NCI-H446 treated with DMSO at 0.1 percent for 48 hours (cell line): Measurements from ENCODE around the gene TIE1.

Experiments
- DNase-seq: peaks from one replicate; lab custom pipeline; 2025; lab: John Stamatoyannopoulos, UW

Gene TIE1

GRCh38 chr1:43293896-43294760 lies 6.7 kb upstream of the TIE1 start:
- DNase-seq = no peak

DNA sequence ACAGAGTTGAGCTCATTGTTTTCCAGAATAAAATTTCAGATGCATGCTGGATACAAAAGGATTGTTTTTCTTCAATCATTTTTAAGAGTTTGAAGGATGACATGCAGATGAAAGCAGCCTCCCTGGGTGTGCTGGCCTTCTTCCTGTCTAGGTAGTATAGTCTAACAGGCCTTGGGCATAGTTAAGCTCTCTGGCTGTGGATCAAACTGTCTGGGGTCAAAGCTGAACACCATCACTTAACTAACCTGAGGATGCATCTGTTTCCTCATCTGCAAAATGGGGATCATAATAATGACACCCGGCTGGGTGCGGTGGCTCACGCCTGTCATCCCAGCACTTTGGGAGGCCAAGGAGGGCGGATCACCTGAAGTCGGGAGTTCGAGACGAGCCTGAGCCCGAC lies 6.0 kb upstream of the TIE1 start:
- DNase-seq = no peak

DNA sequence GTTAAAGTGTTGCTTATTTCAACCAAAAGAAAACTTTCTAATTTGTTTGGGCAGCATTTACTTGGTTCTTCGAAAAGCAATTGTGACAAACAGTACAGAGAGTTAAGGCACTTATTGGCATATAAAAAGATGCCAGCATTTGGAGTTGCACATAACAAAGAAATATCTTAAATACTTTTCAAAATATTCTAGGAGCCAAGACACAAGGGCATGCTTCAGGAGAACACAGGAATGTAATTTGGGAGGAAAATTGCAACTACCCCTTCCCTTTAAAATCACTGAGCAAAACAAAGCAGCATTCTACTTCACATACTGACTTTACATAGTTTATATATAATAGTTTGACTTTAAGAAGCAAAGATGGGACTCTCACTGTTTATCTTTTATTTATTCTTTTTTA lies 4.6 kb upstream of the TIE1 start:
- no peak for DNase-seq

DNA sequence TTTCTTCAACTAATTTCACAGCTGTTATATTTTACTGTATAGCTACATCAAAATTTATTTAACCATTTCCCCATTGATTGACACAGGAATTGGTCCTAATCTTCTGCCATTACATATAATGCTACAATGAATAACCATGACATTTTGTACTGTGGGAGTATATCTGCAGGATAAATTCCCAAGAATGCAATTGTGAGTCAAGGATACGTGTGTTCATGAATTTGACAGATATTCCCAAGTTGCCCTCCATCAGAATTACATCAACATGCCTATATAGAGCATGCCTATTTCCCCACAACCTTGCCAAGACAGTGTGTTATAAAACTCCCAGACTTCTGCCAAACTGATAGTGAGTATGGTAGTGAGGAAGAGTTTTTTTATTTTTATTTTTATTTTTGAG lies 2.7 kb upstream of the TIE1 start:
- no peak for DNase-seq

- DNase-seq = no peak
Measured at GRCh38 chr1:43299101-43299500, 1.7 kb upstream of the TIE1 start.

DNA sequence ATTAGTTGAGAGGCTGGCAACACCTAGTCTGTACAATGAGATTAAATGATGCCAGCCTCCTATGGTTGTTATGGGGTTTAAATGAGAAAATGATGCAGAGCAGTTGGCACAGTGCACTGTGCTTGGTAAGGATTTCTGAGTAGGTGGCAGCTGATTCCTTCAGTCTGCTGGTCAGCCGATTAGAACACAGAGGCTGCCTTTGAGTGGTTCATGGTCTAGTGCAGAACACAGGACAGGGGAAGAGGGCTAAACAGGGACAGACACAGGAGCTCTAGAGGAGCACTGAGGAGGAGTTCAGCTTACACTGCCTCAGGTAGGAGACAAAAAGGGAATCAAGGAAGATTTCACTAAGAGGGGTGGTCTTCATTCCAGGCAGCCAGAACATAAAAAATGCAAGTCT lies 1.4 kb downstream of the TIE1 start:
- DNase-seq = no peak

- no peak for DNase-seq
Measured at GRCh38 chr1:43302721-43303470, 2.1 kb downstream of the TIE1 start.

DNA sequence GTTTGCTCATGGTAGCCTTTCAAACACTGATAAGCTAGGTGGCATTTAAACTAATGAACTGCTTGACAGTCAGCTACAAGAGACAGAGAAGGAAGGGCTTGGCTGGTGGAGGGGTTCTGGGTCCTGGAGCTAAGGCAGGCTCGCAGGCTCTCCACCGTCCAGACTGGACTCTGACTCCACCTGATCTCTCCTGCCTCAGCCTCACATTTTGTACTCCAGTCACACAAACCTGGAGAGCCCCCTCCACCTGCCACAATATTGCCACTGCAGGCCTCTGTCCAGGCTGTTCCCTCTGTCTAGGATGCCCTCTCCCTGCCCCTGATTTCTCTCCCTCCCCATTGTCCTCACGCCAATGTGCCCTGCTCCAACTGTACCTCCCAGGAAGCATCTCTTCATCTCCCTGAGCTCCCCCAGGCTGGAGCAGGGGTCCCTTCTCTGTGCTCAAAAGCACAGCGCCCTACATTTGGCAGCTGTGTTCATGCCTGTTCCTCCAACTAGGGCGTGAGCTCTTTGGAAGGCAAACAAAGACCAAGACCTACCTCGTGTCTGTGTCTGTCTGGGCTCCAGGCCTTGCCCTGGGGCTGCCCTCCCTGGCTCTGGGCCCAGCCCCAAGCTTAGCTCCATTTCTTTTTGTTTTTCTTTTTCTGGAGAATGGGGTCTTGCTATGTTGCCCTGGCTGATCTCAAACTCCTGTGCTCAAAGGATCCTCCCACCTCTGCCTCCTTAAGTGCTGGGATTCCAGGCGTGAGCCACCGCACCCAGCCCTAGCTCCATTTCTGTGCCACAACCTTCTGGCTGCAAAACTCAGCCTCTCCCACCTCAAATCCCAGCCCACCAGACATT lies 2.9 kb downstream of the TIE1 start:
- DNase-seq = no peak

- no peak for DNase-seq
Measured at GRCh38 chr1:43304314-43304681, 3.5 kb downstream of the TIE1 start.

DNA sequence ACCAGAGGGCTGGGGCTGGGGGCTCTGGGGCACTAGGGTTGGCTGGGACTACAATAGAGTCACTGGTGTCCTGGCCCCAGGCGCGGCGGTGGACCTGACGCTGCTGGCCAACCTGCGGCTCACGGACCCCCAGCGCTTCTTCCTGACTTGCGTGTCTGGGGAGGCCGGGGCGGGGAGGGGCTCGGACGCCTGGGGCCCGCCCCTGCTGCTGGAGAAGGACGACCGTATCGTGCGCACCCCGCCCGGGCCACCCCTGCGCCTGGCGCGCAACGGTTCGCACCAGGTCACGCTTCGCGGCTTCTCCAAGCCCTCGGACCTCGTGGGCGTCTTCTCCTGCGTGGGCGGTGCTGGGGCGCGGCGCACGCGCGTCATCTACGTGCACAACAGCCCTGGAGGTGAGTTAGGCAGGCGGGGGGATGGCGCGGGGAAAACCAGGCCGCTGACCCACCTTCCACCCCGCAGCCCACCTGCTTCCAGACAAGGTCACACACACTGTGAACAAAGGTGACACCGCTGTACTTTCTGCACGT lies 4.1 kb downstream of the TIE1 start:
- no peak for DNase-seq

- DNase-seq = no peak
Measured at GRCh38 chr1:43305461-43305860, 4.7 kb downstream of the TIE1 start.

- DNase-seq = no peak
Measured at GRCh38 chr1:43305926-43306687, 5.3 kb downstream of the TIE1 start.

- no peak for DNase-seq
Measured at GRCh38 chr1:43306688-43307457, 6.1 kb downstream of the TIE1 start.

DNA sequence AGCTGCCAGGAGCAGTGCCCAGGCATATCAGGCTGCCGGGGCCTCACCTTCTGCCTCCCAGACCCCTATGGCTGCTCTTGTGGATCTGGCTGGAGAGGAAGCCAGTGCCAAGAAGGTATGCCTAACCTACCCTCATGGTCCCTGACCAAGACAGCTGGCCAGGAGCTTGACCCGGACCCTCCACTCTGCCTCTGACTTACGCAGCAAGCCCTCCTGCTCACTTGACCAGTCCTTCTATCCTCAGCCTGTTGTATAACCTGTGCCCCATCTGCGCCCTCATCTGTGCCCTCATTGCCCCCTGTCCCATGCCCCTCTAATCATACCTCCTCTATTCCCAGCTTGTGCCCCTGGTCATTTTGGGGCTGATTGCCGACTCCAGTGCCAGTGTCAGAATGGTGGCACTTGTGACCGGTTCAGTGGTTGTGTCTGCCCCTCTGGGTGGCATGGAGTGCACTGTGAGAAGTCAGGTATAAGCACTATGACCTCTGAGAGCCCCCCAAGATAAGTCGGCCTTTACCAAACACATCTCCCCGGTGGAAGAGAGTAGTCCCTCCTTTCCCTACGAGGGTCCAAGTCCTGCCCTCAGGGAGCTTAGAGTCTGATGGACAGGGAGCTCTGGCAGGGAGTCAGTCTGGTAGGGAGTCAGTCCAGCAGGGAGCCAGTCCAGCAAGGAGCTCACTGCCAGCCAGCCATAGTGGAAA lies 6.8 kb downstream of the TIE1 start:
- no peak for DNase-seq

GRCh38 chr1:43308635-43309404 lies 8.0 kb downstream of the TIE1 start:
- DNase-seq = no peak

DNA sequence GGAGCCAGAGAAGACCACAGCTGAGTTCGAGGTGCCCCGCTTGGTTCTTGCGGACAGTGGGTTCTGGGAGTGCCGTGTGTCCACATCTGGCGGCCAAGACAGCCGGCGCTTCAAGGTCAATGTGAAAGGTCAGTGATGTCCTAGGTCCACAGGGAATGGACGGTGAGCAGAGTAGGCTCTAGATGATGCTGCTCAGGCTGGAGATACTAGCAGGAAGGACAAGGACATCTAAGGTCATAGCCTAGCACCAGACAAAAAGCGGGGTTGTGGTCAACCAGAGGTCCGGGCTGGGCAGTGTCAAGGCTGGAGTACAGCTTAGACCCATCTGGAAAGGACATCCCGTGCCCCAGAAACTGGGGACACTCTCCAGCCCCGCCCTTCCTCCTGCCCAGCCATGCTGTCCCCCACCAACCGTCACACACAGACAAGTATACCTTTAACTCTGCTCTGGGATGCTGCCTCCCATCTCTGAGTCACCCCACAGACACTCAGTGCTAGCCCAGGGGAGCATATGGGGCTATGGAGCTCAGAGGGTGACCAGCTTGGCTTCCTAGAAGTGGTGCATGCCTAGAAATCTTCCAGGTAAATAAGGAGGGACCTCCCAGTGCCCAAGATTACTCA lies 8.7 kb downstream of the TIE1 start:
- DNase-seq = no peak

- no peak for DNase-seq
Measured at GRCh38 chr1:43311521-43311920, 10.7 kb downstream of the TIE1 start.

GRCh38 chr1:43312212-43312623 lies 11.4 kb downstream of the TIE1 start:
- DNase-seq = no peak
